Breast epithelium (tissue), 3 donors: ENCODE measurements around the gene SEC16A.

Source experiments
- POLR2A ChIP-seq: fragments of 450-650 bp; IDR thresholded peaks from one replicate; pipeline ENCODE4 v1.6.1; 2016; ENCODE audit warnings: antibody characterized with exemption, mild to moderate bottlenecking, moderate library complexity
- POLR2AphosphoS5 ChIP-seq, 3 donors: sonication (generic); formaldehyde crosslinking; IDR thresholded peaks; one replicate each; pipeline ENCODE4 v1.6.1; 2017; ENCODE audit warnings: antibody characterized with exemption in 3 of 3
- TF ChIP-seq, protein P1 (sequence below), 3 donors: fragments of 450-650 bp; IDR thresholded peaks; one replicate each; pipeline ENCODE4 v1.5.1; 2016 to 2017; ENCODE audit warnings: antibody characterized with exemption in 3 of 3, mild to moderate bottlenecking in 3 of 3, moderate library complexity in 3 of 3

DNA sequence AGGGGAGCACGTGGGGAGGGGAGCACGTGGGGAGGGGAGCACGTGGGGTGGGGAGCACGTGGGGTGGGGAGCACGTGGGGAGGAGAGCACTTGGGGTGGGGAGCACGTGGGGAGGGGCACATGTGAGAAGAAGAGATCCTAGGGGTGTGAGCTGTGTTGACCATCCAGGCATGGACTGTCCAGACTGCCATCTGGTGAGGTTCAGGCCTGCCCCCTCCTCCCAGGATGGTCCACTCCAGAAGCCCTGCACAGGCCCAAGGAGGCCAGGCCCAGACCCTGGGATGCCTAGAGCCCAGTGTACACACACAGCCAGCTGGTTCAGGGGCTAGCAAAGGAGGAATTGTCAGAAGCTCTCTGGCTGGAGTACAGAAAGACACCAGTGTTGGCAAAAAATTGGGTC lies 85.2 kb downstream of the SEC16A start:
- TF ChIP-seq, protein P1, sequence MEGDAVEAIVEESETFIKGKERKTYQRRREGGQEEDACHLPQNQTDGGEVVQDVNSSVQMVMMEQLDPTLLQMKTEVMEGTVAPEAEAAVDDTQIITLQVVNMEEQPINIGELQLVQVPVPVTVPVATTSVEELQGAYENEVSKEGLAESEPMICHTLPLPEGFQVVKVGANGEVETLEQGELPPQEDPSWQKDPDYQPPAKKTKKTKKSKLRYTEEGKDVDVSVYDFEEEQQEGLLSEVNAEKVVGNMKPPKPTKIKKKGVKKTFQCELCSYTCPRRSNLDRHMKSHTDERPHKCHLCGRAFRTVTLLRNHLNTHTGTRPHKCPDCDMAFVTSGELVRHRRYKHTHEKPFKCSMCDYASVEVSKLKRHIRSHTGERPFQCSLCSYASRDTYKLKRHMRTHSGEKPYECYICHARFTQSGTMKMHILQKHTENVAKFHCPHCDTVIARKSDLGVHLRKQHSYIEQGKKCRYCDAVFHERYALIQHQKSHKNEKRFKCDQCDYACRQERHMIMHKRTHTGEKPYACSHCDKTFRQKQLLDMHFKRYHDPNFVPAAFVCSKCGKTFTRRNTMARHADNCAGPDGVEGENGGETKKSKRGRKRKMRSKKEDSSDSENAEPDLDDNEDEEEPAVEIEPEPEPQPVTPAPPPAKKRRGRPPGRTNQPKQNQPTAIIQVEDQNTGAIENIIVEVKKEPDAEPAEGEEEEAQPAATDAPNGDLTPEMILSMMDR (IDR thresholded peaks at IDR 0.05), result no peak
- TF ChIP-seq POLR2AphosphoS5 (IDR thresholded peaks at IDR 0.05), result no peak
- TF ChIP-seq POLR2A, result no peak
